K562 (cell line): ENCODE results near the gene INPP4B.

Experiments used
- CHD4 ChIP-seq: fragments of 200-600 bp; sonication (generic); IDR thresholded peaks from 3 replicates; pipeline ENCODE4 v1.6.1; 2012; ENCODE audit warnings: low read depth, mild to moderate bottlenecking, mixed read lengths, low read length, inconsistent platforms; ENCODE audit not compliant: insufficient read depth, insufficient replicate concordance, poor library complexity, severe bottlenecking
- CTCF ChIP-seq, 3 experiments: IDR thresholded peaks in 2 of 3; conservative IDR thresholded peaks in 1 of 3; 2 replicates each; pipeline ENCODE4 v1.5.1; 2011 to 2012; ENCODE audit warnings: low read length in 3 of 3, mild to moderate bottlenecking in 3 of 3, control low read depth in 2 of 3, improper control_type of control experiment in 1 of 3, inconsistent platforms in 1 of 3, low read depth in 1 of 3, mixed read lengths in 1 of 3, moderate library complexity in 1 of 3; ENCODE audit not compliant: insufficient read depth in 2 of 3
- EHMT2 ChIP-seq: fragments of 450-650 bp; IDR thresholded peaks from 2 replicates; pipeline ENCODE4 v1.6.1; 2018; ENCODE audit warnings: antibody characterized with exemption
- EZH2 ChIP-seq: IDR thresholded peaks from 2 replicates; pipeline ENCODE4 v1.6.1; 2012; ENCODE audit warnings: low read depth, mild to moderate bottlenecking, inconsistent platforms, low read length, borderline replicate concordance
- NFE2 ChIP-seq: IDR thresholded peaks from 2 replicates; pipeline ENCODE4 v1.6.1; 2014; ENCODE audit warnings: antibody characterized with exemption, low read depth
- PHF8 ChIP-seq: fragments of 200-600 bp; sonication (generic); IDR thresholded peaks from 2 replicates; pipeline ENCODE4 v1.6.1; 2012; ENCODE audit warnings: mixed run types, mild to moderate bottlenecking, inconsistent platforms, low read length, moderate library complexity, borderline replicate concordance
- POLR2A ChIP-seq: fragments of 450-650 bp; conservative IDR thresholded peaks from 2 replicates; pipeline ENCODE4 v1.6.1; 2016
- RBM25 ChIP-seq: fragments of 200-400 bp; formaldehyde crosslinking; IDR thresholded peaks from 2 replicates; pipeline ENCODE4 v1.6.1; 2018; ENCODE audit warnings: low read length, low read depth, moderate library complexity; ENCODE audit not compliant: severe bottlenecking
- TF ChIP-seq, protein P1 (sequence below): fragments of 450-650 bp; IDR thresholded peaks from 2 replicates; pipeline ENCODE4 v1.6.1; 2016; ENCODE audit warnings: antibody characterized with exemption
- TF ChIP-seq, protein P2 (sequence below): fragments of 450-650 bp; IDR thresholded peaks from 2 replicates; pipeline ENCODE4 v1.6.1; 2016; ENCODE audit warnings: low read depth, mild to moderate bottlenecking, moderate library complexity
- TF ChIP-seq, protein P3 (sequence below): fragments of 200-800 bp; sonication (Bioruptor generic); IDR thresholded peaks from 2 replicates; pipeline ENCODE4 v1.6.1; 2016; ENCODE audit warnings: missing genetic modification characterization, missing compliant biosample characterization

DNA sequence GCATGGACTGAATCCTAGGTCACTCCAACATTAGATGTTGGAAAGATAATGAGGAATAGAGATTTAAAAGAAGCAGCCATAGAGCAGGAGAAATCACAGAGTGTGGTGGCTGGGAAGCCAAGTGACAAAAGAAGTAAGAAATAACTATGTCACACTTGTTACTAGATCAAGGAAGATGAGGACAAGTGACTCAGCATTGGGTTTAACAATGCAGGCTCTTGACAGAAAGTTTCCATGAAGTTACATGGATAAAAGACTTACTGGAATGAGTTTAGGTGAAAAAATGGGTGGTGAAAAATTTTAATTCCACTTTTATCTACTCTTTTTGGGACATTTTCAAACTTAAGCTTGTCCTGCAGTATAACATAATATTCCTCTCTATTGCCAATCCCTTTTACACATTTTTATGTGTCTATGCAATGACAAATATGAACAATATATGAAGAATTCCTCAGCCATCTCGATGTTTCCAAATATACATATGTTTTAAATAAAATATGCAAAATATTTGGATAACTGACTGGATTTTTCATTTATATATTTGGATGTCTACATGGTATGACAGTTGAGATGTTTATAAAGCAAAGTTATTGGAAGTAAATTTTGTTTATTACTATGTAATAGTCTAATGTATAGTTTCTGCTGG lies 747.1 kb downstream of the INPP4B start:
- TF ChIP-seq CTCF (IDR thresholded peaks at IDR 0.05 in 2 of 3, conservative IDR thresholded peaks at IDR 0.05 in 1 of 3; ENCODE audit: insufficient read depth in 2 of 3, low read depth in 1 of 3, low read length in 3 of 3) (no peak), RBM25 (no peak), EHMT2 (no peak), EZH2 (no peak), POLR2A (no peak), PHF8 (no peak), NFE2 (no peak), CHD4 (no peak)
- TF ChIP-seq, protein P1, sequence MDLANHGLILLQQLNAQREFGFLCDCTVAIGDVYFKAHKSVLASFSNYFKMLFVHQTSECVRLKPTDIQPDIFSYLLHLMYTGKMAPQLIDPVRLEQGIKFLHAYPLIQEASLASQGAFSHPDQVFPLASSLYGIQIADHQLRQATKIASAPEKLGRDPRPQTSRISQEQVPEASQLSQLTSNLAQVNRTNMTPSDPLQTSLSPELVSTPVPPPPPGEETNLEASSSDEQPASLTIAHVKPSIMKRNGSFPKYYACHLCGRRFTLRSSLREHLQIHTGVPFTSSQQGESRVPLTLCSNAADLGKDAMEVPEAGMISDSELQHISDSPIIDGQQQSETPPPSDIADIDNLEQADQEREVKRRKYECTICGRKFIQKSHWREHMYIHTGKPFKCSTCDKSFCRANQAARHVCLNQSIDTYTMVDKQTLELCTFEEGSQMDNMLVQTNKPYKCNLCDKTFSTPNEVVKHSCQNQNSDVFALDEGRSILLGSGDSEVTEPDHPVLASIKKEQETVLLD, result no peak
- TF ChIP-seq, protein P2, sequence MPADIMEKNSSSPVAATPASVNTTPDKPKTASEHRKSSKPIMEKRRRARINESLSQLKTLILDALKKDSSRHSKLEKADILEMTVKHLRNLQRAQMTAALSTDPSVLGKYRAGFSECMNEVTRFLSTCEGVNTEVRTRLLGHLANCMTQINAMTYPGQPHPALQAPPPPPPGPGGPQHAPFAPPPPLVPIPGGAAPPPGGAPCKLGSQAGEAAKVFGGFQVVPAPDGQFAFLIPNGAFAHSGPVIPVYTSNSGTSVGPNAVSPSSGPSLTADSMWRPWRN, result no peak
- TF ChIP-seq, protein P3, sequence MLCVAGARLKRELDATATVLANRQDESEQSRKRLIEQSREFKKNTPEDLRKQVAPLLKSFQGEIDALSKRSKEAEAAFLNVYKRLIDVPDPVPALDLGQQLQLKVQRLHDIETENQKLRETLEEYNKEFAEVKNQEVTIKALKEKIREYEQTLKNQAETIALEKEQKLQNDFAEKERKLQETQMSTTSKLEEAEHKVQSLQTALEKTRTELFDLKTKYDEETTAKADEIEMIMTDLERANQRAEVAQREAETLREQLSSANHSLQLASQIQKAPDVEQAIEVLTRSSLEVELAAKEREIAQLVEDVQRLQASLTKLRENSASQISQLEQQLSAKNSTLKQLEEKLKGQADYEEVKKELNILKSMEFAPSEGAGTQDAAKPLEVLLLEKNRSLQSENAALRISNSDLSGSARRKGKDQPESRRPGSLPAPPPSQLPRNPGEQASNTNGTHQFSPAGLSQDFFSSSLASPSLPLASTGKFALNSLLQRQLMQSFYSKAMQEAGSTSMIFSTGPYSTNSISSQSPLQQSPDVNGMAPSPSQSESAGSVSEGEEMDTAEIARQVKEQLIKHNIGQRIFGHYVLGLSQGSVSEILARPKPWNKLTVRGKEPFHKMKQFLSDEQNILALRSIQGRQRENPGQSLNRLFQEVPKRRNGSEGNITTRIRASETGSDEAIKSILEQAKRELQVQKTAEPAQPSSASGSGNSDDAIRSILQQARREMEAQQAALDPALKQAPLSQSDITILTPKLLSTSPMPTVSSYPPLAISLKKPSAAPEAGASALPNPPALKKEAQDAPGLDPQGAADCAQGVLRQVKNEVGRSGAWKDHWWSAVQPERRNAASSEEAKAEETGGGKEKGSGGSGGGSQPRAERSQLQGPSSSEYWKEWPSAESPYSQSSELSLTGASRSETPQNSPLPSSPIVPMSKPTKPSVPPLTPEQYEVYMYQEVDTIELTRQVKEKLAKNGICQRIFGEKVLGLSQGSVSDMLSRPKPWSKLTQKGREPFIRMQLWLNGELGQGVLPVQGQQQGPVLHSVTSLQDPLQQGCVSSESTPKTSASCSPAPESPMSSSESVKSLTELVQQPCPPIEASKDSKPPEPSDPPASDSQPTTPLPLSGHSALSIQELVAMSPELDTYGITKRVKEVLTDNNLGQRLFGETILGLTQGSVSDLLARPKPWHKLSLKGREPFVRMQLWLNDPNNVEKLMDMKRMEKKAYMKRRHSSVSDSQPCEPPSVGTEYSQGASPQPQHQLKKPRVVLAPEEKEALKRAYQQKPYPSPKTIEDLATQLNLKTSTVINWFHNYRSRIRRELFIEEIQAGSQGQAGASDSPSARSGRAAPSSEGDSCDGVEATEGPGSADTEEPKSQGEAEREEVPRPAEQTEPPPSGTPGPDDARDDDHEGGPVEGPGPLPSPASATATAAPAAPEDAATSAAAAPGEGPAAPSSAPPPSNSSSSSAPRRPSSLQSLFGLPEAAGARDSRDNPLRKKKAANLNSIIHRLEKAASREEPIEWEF (CRISPR knock-in tag), result no peak
